ENCODE measurements around the gene MAP3K15. TPM values are rescaled to one million over a fixed set of nuclear protein-coding genes. Genes with fewer than 3 reads are reported as not detected.

Gene MAP3K15
- total RNA-seq, 2 donors from 2014 or later, result 0.70 to 0.83 TPM

- H3K27ac Mint-ChIP-seq, result peak overlapping the region; percentile 65
- ATAC-seq (replicated peaks in 1 of 2), result no peak
- no peaks in the 10 kb centered on the region for H3K9me3 Mint-ChIP-seq
- no peaks in the 10 kb centered on the region for H3K27me3 Mint-ChIP-seq (ENCODE audit: low read depth)
- H3K4me3 Mint-ChIP-seq, result no peak overlapping the region
- peaks cover 2 to 10% of the 10 kb centered on the region in 2 donors for H3K36me3 Mint-ChIP-seq (ENCODE audit: insufficient read depth in 2 of 2)
- peaks cover 25% of the 10 kb centered on the region for H3K4me1 Mint-ChIP-seq (ENCODE audit: low read depth)
- DNase-seq, result no peak
Observed at GRCh38 chrX:19349264-19349663, 166.0 kb downstream of the MAP3K15 start.

- Mint-ChIP-seq H3K4me1 (ENCODE audit: low read depth) (peaks cover 30% of the 10 kb centered on the region), H3K27ac (peak overlapping the region; percentile 11), H3K36me3 (ENCODE audit: insufficient read depth in 2 of 2) (peaks cover 1 to 10% of the 10 kb centered on the region in 2 donors), H3K9me3 (no peaks in the 10 kb centered on the region), H3K4me3 (no peak overlapping the region), H3K27me3 (ENCODE audit: low read depth) (no peaks in the 10 kb centered on the region)
- ATAC-seq (replicated peaks in 1 of 2) (no peak), DNase-seq (no peak)
Observed at GRCh38 chrX:19347916-19348315, 167.4 kb downstream of the MAP3K15 start.

GRCh38 chrX:19344661-19345060, 170.6 kb downstream of the MAP3K15 start:
- peaks cover 20% of the 10 kb centered on the region for H3K4me1 Mint-ChIP-seq (ENCODE audit: low read depth)
- DNase-seq (no peak), ATAC-seq (replicated peaks in 1 of 2) (no peak)
- H3K9me3 Mint-ChIP-seq, result no peaks in the 10 kb centered on the region
- peaks cover 0 to 2% of the 10 kb centered on the region in 2 donors for H3K36me3 Mint-ChIP-seq (ENCODE audit: insufficient read depth in 2 of 2)
- H3K4me3 Mint-ChIP-seq, result peak overlapping the region; percentile 87 to 88
- H3K27me3 Mint-ChIP-seq (ENCODE audit: low read depth), result no peaks in the 10 kb centered on the region
- H3K27ac Mint-ChIP-seq, result peak overlapping the region; percentile 60

- peaks cover 0 to 2% of the 10 kb centered on the region in 2 donors for H3K36me3 Mint-ChIP-seq (ENCODE audit: insufficient read depth in 2 of 2)
- no peaks in the 10 kb centered on the region for H3K9me3 Mint-ChIP-seq
- ATAC-seq (replicated peaks in 1 of 2) (peak; percentile 97 to 98), DNase-seq (peak; percentile 92 to 94)
- peak within 1 kb of the TSS; percentile 86 for H3K27ac Mint-ChIP-seq
- H3K4me3 Mint-ChIP-seq, result peak within 1 kb of the TSS; percentile 87 to 88
- H3K4me1 Mint-ChIP-seq (ENCODE audit: low read depth), result peaks cover 20% of the 10 kb centered on the region
- no peaks in the 10 kb centered on the region for H3K27me3 Mint-ChIP-seq (ENCODE audit: low read depth)
Observed at GRCh38 chrX:19343535-19344408, 171.5 kb downstream of the MAP3K15 start, which contains the start of gene PDHA1. TSS of gene PDHA1 (plus strand) at chrX:19343927. CDS start at chrX:19344038, 111 bp downstream.

- H3K4me3 Mint-ChIP-seq, result peak overlapping the region; percentile 87 to 88
- ATAC-seq (replicated peaks in 1 of 2) (no peak), DNase-seq (no peak)
- peaks cover 0 to 2% of the 10 kb centered on the region in 2 donors for H3K36me3 Mint-ChIP-seq (ENCODE audit: insufficient read depth in 2 of 2)
- H3K27me3 Mint-ChIP-seq (ENCODE audit: low read depth), result no peaks in the 10 kb centered on the region
- H3K4me1 Mint-ChIP-seq (ENCODE audit: low read depth), result peaks cover 20% of the 10 kb centered on the region
- H3K9me3 Mint-ChIP-seq, result no peaks in the 10 kb centered on the region
- peak overlapping the region; percentile 65 for H3K27ac Mint-ChIP-seq
Observed at GRCh38 chrX:19343085-19343534, 172.2 kb downstream of the MAP3K15 start.

GRCh38 chrX:19342331-19342906, 172.9 kb downstream of the MAP3K15 start:
- Mint-ChIP-seq H3K36me3 (ENCODE audit: insufficient read depth in 2 of 2) (peaks cover 0 to 2% of the 10 kb centered on the region in 2 donors), H3K27me3 (ENCODE audit: low read depth) (no peaks in the 10 kb centered on the region), H3K4me3 (no peak overlapping the region), H3K4me1 (ENCODE audit: low read depth) (peaks cover 20% of the 10 kb centered on the region), H3K27ac (no peak overlapping the region), H3K9me3 (no peaks in the 10 kb centered on the region)
- DNase-seq (no peak), ATAC-seq (replicated peaks in 1 of 2) (no peak)

- Mint-ChIP-seq H3K4me3 (no peak overlapping the region), H3K27ac (no peak overlapping the region), H3K36me3 (ENCODE audit: insufficient read depth in 2 of 2) (no peaks in the 10 kb centered on the region), H3K4me1 (ENCODE audit: low read depth) (peaks cover 6% of the 10 kb centered on the region), H3K27me3 (ENCODE audit: low read depth) (no peaks in the 10 kb centered on the region), H3K9me3 (no peaks in the 10 kb centered on the region)
- DNase-seq (peak; percentile 15 to 47), ATAC-seq (replicated peaks in 1 of 2) (peak; percentile 35 to 62)
Observed at GRCh38 chrX:19334945-19335626, 180.2 kb downstream of the MAP3K15 start.

GRCh38 chrX:19332983-19333382, 182.3 kb downstream of the MAP3K15 start:
- DNase-seq, result no peak
- H3K4me1 Mint-ChIP-seq (ENCODE audit: low read depth), result peaks cover 6% of the 10 kb centered on the region
- H3K27ac Mint-ChIP-seq, result no peak overlapping the region
- H3K4me3 Mint-ChIP-seq, result no peak overlapping the region
- no peaks in the 10 kb centered on the region for H3K36me3 Mint-ChIP-seq (ENCODE audit: insufficient read depth in 2 of 2)
- H3K27me3 Mint-ChIP-seq (ENCODE audit: low read depth), result no peaks in the 10 kb centered on the region
- no peak for ATAC-seq (replicated peaks in 1 of 2)
- H3K9me3 Mint-ChIP-seq, result no peaks in the 10 kb centered on the region

GRCh38 chrX:19331831-19332230, 183.5 kb downstream of the MAP3K15 start:
- H3K9me3 Mint-ChIP-seq, result no peaks in the 10 kb centered on the region
- ATAC-seq (replicated peaks in 1 of 2) (no peak), DNase-seq (no peak)
- H3K4me3 Mint-ChIP-seq, result no peak overlapping the region
- no peak overlapping the region for H3K27ac Mint-ChIP-seq
- no peaks in the 10 kb centered on the region for H3K36me3 Mint-ChIP-seq (ENCODE audit: insufficient read depth in 2 of 2)
- peaks cover 6% of the 10 kb centered on the region for H3K4me1 Mint-ChIP-seq (ENCODE audit: low read depth)
- H3K27me3 Mint-ChIP-seq (ENCODE audit: low read depth), result no peaks in the 10 kb centered on the region

- H3K9me3 Mint-ChIP-seq, result peaks cover 0 to 1% of the 10 kb centered on the region in 2 donors
- DNase-seq (no peak), ATAC-seq (replicated peaks in 1 of 2) (no peak)
- H3K27ac Mint-ChIP-seq, result no peak overlapping the region
- H3K27me3 Mint-ChIP-seq (ENCODE audit: low read depth), result peaks cover 9% of the 10 kb centered on the region
- H3K4me3 Mint-ChIP-seq, result no peak overlapping the region
- no peaks in the 10 kb centered on the region for H3K36me3 Mint-ChIP-seq (ENCODE audit: insufficient read depth in 2 of 2)
- no peaks in the 10 kb centered on the region for H3K4me1 Mint-ChIP-seq (ENCODE audit: low read depth)
Observed at GRCh38 chrX:19326567-19326966, 188.7 kb downstream of the MAP3K15 start.

All from activated T-cell treated with anti-CD3 and anti-CD28 coated beads, Interleukin-2, amount 50 U/mL, for 72 hours (primary cell).